ENCODE data around the gene CADPS.

The CADPS gene

DNA sequence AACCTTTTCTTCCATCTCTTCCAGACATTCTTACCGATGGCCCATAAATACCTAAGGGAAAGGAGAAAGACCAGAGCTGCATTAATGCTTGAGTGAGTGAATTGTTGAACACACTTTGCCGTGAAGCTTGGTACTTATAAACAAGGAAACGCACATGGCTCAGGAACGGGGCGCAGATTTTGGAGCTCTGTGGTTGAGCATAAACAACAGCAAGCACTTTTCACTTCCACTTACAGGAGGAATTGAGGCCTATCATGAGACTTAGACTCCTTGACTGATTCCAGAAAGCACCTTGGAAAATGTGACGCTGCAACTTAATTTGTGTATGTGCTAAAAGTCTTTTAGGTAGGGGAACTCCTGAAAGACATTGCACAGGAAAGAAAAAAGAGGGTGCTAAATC is 304.3 kb downstream of the CADPS start:
- Histone ChIP-seq H3K4me1 (ENCODE audit: control insufficient read depth in 1 of 2, insufficient read depth in 1 of 2, low read depth in 1 of 2, low read length in 1 of 2) (no peaks in the 10 kb centered on the region), H3K27me3 (no peaks in the 10 kb centered on the region), H3K4me3 (ENCODE audit: low read depth in 1 of 2, low read length in 1 of 2) (no peak overlapping the region), H3K9me3 (no peaks in the 10 kb centered on the region), H3K36me3 (no peaks in the 10 kb centered on the region), H3K27ac (no peak overlapping the region)
- TF ChIP-seq, protein P1, sequence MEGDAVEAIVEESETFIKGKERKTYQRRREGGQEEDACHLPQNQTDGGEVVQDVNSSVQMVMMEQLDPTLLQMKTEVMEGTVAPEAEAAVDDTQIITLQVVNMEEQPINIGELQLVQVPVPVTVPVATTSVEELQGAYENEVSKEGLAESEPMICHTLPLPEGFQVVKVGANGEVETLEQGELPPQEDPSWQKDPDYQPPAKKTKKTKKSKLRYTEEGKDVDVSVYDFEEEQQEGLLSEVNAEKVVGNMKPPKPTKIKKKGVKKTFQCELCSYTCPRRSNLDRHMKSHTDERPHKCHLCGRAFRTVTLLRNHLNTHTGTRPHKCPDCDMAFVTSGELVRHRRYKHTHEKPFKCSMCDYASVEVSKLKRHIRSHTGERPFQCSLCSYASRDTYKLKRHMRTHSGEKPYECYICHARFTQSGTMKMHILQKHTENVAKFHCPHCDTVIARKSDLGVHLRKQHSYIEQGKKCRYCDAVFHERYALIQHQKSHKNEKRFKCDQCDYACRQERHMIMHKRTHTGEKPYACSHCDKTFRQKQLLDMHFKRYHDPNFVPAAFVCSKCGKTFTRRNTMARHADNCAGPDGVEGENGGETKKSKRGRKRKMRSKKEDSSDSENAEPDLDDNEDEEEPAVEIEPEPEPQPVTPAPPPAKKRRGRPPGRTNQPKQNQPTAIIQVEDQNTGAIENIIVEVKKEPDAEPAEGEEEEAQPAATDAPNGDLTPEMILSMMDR (IDR thresholded peaks at IDR 0.05), result no peak

DNA sequence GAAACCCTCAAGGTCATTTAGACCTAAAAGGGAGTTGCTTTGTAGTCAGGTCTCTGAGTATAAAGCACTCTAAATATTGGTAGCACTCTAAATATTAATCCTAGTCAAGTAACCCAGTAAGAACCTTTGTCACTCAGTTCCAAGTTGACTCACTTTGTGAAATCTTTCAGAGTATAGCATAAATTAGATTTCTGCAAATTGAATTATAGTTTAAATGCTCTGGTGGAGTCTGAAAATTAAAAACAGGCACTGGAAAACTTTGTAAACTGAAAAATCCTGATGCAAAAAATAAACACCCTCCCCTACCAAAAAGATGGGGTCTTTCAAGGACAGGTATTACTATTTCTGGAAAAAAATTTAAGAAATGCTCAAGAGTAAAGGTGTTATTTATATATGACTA is 305.6 kb downstream of the CADPS start:
- Histone ChIP-seq H3K27ac (no peak overlapping the region), H3K36me3 (no peaks in the 10 kb centered on the region), H3K4me3 (ENCODE audit: low read depth in 1 of 2, low read length in 1 of 2) (no peak overlapping the region), H3K27me3 (no peaks in the 10 kb centered on the region), H3K4me1 (ENCODE audit: control insufficient read depth in 1 of 2, insufficient read depth in 1 of 2, low read depth in 1 of 2, low read length in 1 of 2) (no peaks in the 10 kb centered on the region), H3K9me3 (no peaks in the 10 kb centered on the region)
- TF ChIP-seq, protein P1 (IDR thresholded peaks at IDR 0.05), result no peak

DNA sequence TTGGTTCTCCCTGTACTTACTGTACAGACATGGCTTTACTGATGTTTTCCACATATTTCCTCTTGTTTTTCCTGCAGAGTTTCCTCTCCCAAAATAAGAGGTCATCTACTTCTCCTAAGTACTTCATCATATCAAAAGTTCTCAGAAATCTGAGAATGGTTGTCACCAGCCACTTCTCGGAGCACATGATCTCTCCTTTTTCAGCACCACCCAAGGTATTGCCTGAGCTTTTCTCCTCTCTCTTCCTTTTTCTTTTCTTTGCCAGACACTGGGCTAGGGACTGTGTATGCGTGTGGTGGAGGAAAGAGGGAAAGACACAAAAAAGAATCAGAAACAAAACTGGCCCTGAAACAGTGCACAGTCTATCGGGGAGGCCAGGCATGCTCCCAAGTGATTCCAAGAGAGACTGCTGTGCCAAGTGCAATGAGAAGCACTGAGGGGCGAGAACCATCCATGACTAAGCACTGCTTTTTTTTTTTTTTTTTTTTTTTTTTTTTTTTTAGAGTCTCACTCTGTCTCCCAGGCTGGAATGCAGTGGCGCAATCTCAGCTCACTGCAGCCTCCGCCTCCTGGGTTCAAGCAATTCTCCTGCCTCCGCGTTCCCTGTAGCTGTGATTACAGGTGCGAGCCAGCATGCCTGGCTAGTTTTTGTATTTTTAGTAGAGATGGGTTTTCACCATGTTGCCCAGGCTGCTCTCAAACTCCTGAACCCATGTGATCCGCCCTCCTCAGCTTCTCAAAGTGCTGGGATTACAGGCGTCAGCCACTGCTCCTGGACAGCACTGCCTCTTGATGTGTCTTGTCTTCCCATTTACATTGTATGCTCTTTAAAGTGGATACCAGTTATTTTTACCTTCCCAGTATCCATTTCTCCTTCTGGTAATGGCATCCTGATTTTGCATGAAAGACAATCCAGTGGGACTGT is 307.9 kb downstream of the CADPS start:
- H3K27ac ChIP-seq, result no peak overlapping the region
- TF ChIP-seq, protein P1 (IDR thresholded peaks at IDR 0.05), result no peak

DNA sequence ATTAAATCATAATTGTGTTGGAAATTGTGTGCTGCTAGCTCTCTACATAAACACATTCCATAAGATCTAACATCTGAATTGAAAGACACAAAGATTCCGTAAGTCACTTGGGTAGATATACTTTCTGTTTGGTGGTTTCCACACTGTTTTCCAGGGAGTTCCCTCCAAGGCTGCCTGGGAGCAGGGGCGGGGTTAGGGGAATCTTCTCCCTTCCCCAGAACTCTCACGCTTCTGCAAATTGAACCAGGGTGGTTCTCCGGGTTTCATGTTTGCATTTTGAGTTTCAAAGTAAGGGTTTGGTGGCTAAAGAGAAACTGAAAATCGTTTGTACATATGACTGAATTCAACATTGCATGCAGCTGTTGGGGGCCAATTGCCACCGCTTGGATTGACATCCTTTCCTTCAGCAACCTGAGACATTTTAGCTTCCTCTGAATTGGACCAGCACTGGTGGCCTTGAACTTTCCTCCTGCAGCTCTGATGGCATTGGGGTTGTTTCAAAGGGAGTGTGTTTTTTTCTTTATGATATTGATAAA is 309.1 kb downstream of the CADPS start:
- no peaks in the 10 kb centered on the region for H3K9me3 ChIP-seq
- H3K4me1 ChIP-seq (ENCODE audit: control insufficient read depth in 1 of 2, insufficient read depth in 1 of 2, low read depth in 1 of 2, low read length in 1 of 2), result no peaks in the 10 kb centered on the region
- H3K36me3 ChIP-seq, result no peaks in the 10 kb centered on the region
- TF ChIP-seq, protein P1 (IDR thresholded peaks at IDR 0.05), result no peak
- no peak overlapping the region for H3K27ac ChIP-seq
- no peak overlapping the region for H3K4me3 ChIP-seq (ENCODE audit: low read depth in 1 of 2, low read length in 1 of 2)
- no peaks in the 10 kb centered on the region for H3K27me3 ChIP-seq

More for the DNA sequence above, 307.9 kb downstream of the CADPS start:
- Histone ChIP-seq H3K9me3 (no peaks in the 10 kb centered on the region), H3K27me3 (no peaks in the 10 kb centered on the region), H3K4me3 (ENCODE audit: low read depth in 1 of 2, low read length in 1 of 2) (no peak overlapping the region), H3K36me3 (no peaks in the 10 kb centered on the region), H3K4me1 (ENCODE audit: control insufficient read depth in 1 of 2, insufficient read depth in 1 of 2, low read depth in 1 of 2, low read length in 1 of 2) (no peaks in the 10 kb centered on the region)

DNA sequence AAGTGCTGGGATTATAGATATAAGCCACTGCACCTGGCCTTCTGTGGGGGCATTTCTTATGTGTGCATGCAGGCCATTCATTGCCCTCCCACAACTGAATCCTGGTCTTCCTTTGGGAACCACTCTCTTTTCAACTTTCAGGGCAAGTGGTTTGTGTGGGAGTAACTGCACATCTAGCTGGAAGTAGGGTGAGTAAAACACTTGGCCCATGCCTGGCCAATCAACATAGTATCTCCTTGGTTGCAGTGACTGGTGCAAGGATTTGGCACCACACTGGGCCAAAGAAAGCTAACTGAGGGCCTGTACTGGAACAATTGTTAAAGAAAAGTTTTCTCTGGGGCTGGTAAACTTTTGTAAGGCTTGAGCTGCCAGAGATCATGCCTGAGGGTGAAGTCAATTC is 312.6 kb downstream of the CADPS start:
- H3K4me1 ChIP-seq (ENCODE audit: control insufficient read depth in 1 of 2, insufficient read depth in 1 of 2, low read depth in 1 of 2, low read length in 1 of 2), result no peaks in the 10 kb centered on the region
- H3K36me3 ChIP-seq, result no peaks in the 10 kb centered on the region
- no peaks in the 10 kb centered on the region for H3K9me3 ChIP-seq
- H3K27ac ChIP-seq, result no peak overlapping the region
- no peaks in the 10 kb centered on the region for H3K27me3 ChIP-seq
- H3K4me3 ChIP-seq (ENCODE audit: low read depth in 1 of 2, low read length in 1 of 2), result no peak overlapping the region
- TF ChIP-seq, protein P1 (IDR thresholded peaks at IDR 0.05), result no peak

Data from neutrophil (primary cell).